Activated naive CD4-positive, alpha-beta T cell treated with anti-CD3 and anti-CD28 coated beads, Interleukin-2, amount 50 U/mL, for 24 hours (primary cell): ENCODE measurements around the gene HOXB9.
A peak's percentile ranks its signal among the peaks of the same experiment; 100 is the strongest.

Experiments used
- H3K27ac Mint-ChIP-seq: one replicate; pipeline ENCODE4 v1.8.0; 2021; ENCODE audit warnings: mild to moderate bottlenecking, mixed read lengths
- H3K27me3 Mint-ChIP-seq: one replicate; pipeline ENCODE4 v1.8.0; 2021; ENCODE audit warnings: mixed read lengths
- H3K36me3 Mint-ChIP-seq: one replicate; pipeline ENCODE4 v1.8.0; 2021; ENCODE audit warnings: mixed read lengths
- H3K4me1 Mint-ChIP-seq: one replicate; pipeline ENCODE4 v1.8.0; 2021; ENCODE audit warnings: mixed read lengths
- H3K4me3 Mint-ChIP-seq: one replicate; pipeline ENCODE4 v1.8.0; 2021; ENCODE audit warnings: mild to moderate bottlenecking, mixed read lengths
- H3K9me3 Mint-ChIP-seq: one replicate; pipeline ENCODE4 v1.8.0; 2021; ENCODE audit warnings: mixed read lengths

Gene HOXB9

GRCh38 chr17:48630925-48631692 is 5.0 kb upstream of the HOXB9 start:
- H3K27me3 Mint-ChIP-seq: peaks cover 60% of the 10 kb centered on the region
- H3K36me3 Mint-ChIP-seq: peaks cover 6% of the 10 kb centered on the region
- H3K27ac Mint-ChIP-seq: no peak overlapping the region
- no peak overlapping the region for H3K4me3 Mint-ChIP-seq
- H3K4me1 Mint-ChIP-seq: peaks cover 21% of the 10 kb centered on the region
- no peaks in the 10 kb centered on the region for H3K9me3 Mint-ChIP-seq

DNA sequence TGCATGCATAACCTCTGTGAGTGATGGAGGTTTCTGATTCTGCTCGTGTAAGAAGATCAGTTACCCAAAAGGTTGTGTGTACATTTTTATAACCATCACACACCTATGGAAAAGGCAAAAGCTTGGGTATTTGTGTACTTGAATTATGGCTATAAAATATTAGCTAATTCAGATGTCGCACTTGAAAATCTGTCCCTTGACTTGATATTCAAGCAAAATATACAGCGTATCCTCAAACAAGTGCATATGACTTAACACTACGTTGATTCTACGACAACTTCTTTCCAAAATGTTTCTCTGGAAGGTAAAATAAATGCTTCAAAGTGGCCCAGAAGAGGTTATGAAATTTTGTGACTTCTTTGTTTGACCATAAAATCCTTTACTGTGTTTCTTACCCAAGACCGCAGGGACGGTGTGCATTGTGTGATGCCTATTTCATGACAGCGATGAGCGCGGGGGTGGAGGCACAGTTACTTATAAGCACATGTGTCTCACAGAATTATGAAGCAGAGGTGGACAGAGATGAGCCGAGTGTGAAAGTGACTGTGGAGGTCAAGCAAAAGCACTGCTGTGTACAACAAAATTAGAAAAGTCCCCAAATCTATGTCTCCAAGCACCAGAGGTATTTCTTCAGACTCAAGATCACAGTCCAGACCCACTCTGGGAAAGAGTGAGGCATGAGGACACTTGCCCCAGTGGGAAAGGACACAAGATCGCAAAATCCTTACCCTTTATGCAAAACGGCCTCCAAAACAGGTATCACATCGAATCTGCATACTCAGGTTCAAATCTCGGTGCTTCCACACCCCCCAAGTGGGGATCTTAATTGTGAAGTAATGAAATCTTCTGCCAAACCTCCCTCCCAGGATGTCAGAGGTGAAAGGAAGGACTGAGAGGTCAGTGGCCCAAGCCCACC is 4.1 kb upstream of the HOXB9 start:
- Mint-ChIP-seq H3K36me3 (peaks cover 6% of the 10 kb centered on the region), H3K4me1 (peaks cover 27% of the 10 kb centered on the region), H3K9me3 (no peaks in the 10 kb centered on the region), H3K27me3 (peaks cover 53% of the 10 kb centered on the region), H3K4me3 (no peak overlapping the region), H3K27ac (no peak overlapping the region)

GRCh38 chr17:48629411-48629759 is 3.2 kb upstream of the HOXB9 start:
- H3K27me3 Mint-ChIP-seq: peaks cover 46% of the 10 kb centered on the region
- peaks cover 6% of the 10 kb centered on the region for H3K36me3 Mint-ChIP-seq
- no peaks in the 10 kb centered on the region for H3K9me3 Mint-ChIP-seq
- H3K27ac Mint-ChIP-seq: no peak overlapping the region
- no peak overlapping the region for H3K4me3 Mint-ChIP-seq
- H3K4me1 Mint-ChIP-seq: peaks cover 27% of the 10 kb centered on the region

- no peak overlapping the region for H3K4me3 Mint-ChIP-seq
- peaks cover 27% of the 10 kb centered on the region for H3K4me1 Mint-ChIP-seq
- H3K27me3 Mint-ChIP-seq: peaks cover 50% of the 10 kb centered on the region
- no peaks in the 10 kb centered on the region for H3K9me3 Mint-ChIP-seq
- peaks cover 6% of the 10 kb centered on the region for H3K36me3 Mint-ChIP-seq
- no peak overlapping the region for H3K27ac Mint-ChIP-seq
Observed at GRCh38 chr17:48628649-48629410, 2.7 kb upstream of the HOXB9 start.

GRCh38 chr17:48627623-48628521 is 1.7 kb upstream of the HOXB9 start:
- peaks cover 52% of the 10 kb centered on the region for H3K27me3 Mint-ChIP-seq
- no peak overlapping the region for H3K27ac Mint-ChIP-seq
- H3K4me1 Mint-ChIP-seq: peaks cover 25% of the 10 kb centered on the region
- H3K4me3 Mint-ChIP-seq: peak overlapping the region; percentile 36
- H3K36me3 Mint-ChIP-seq: peaks cover 5% of the 10 kb centered on the region
- no peaks in the 10 kb centered on the region for H3K9me3 Mint-ChIP-seq

- no peaks in the 10 kb centered on the region for H3K36me3 Mint-ChIP-seq
- peak overlapping the region; percentile 88 for H3K4me3 Mint-ChIP-seq
- no peaks in the 10 kb centered on the region for H3K9me3 Mint-ChIP-seq
- H3K4me1 Mint-ChIP-seq: peaks cover 22% of the 10 kb centered on the region
- H3K27me3 Mint-ChIP-seq: peaks cover 53% of the 10 kb centered on the region
- H3K27ac Mint-ChIP-seq: no peak overlapping the region
Observed at GRCh38 chr17:48627118-48627597, 1.0 kb upstream of the HOXB9 start.

- Mint-ChIP-seq H3K4me3 (peak overlapping the region; percentile 88), H3K4me1 (peaks cover 22% of the 10 kb centered on the region), H3K36me3 (peaks cover 2% of the 10 kb centered on the region), H3K27ac (peak overlapping the region; percentile 46), H3K27me3 (peaks cover 61% of the 10 kb centered on the region), H3K9me3 (no peaks in the 10 kb centered on the region)
Observed at GRCh38 chr17:48625495-48626244, 488 bp downstream of the HOXB9 start.

GRCh38 chr17:48624544-48625494 is 1.3 kb downstream of the HOXB9 start:
- peaks cover 22% of the 10 kb centered on the region for H3K4me1 Mint-ChIP-seq
- peaks cover 2% of the 10 kb centered on the region for H3K36me3 Mint-ChIP-seq
- H3K4me3 Mint-ChIP-seq: peak overlapping the region; percentile 87
- H3K27ac Mint-ChIP-seq: no peak overlapping the region
- H3K9me3 Mint-ChIP-seq: no peaks in the 10 kb centered on the region
- H3K27me3 Mint-ChIP-seq: peaks cover 59% of the 10 kb centered on the region

GRCh38 chr17:48624118-48624517 is 2.0 kb downstream of the HOXB9 start:
- Mint-ChIP-seq H3K4me3 (peak overlapping the region; percentile 49), H3K4me1 (peaks cover 27% of the 10 kb centered on the region), H3K9me3 (no peaks in the 10 kb centered on the region), H3K36me3 (peaks cover 2% of the 10 kb centered on the region), H3K27ac (no peak overlapping the region), H3K27me3 (peaks cover 58% of the 10 kb centered on the region)

- peaks cover 59% of the 10 kb centered on the region for H3K27me3 Mint-ChIP-seq
- no peaks in the 10 kb centered on the region for H3K9me3 Mint-ChIP-seq
- peaks cover 29% of the 10 kb centered on the region for H3K4me1 Mint-ChIP-seq
- peaks cover 2% of the 10 kb centered on the region for H3K36me3 Mint-ChIP-seq
- no peak overlapping the region for H3K4me3 Mint-ChIP-seq
- no peak overlapping the region for H3K27ac Mint-ChIP-seq
Observed at GRCh38 chr17:48623583-48623982, 2.6 kb downstream of the HOXB9 start.

- Mint-ChIP-seq H3K4me1 (peaks cover 32% of the 10 kb centered on the region), H3K27ac (no peak overlapping the region), H3K36me3 (peaks cover 2% of the 10 kb centered on the region), H3K9me3 (no peaks in the 10 kb centered on the region), H3K27me3 (peaks cover 58% of the 10 kb centered on the region), H3K4me3 (no peak overlapping the region)
Observed at GRCh38 chr17:48622857-48623256, 3.3 kb downstream of the HOXB9 start.

DNA sequence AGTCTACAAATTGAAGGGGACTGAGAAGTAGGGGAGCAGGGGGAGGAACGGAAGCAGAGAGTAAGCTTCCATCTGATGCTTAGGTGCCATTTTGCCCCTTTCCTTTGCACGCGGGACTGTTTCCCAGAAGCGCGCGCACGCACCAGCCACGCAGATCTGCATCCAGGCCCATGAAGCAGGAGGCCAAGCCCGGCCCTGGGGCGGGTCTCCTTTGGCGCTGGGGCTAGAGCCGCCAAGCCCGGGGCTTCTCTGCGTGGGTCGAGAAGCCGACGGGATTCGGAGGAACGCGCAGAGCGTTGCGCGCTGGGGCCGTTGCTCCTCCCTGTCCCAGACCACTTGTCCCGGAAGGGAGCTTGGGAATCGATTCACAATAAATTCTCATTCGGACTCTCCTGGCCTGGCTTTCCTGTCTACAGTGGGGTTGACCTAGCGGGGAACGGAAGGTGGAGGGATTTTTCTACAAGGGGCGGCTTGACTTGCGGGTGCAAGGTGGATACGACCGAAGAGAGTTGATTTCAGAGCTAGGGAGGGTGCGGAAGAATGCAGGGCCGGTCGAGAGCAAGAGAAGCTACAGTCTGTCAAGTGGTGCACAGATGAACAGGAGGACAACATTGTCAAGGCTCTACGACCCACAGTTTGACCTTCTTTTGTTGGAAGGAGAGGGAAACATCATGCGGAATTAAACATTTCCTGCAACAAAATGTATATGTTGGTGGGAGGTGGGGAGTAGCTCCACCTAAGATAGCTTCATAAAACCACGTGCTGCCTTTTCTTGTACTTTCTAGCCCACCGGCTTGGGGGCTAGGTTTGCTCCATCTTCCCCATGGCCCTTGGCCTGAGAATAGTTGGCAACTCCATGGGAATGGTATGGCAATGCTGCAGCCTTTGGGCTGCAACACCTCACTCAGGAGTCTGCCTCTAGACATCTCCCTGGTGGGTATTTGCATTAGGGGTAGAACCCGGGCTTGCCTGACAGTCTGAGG is 4.5 kb downstream of the HOXB9 start:
- H3K27ac Mint-ChIP-seq: no peak overlapping the region
- H3K4me1 Mint-ChIP-seq: peaks cover 34% of the 10 kb centered on the region
- H3K9me3 Mint-ChIP-seq: no peaks in the 10 kb centered on the region
- peaks cover 61% of the 10 kb centered on the region for H3K27me3 Mint-ChIP-seq
- H3K36me3 Mint-ChIP-seq: peaks cover 2% of the 10 kb centered on the region
- no peak overlapping the region for H3K4me3 Mint-ChIP-seq
